ENCODE results near the gene CCDC24. TPM values are rescaled to one million over a fixed set of nuclear protein-coding genes. Genes with fewer than 3 reads are reported as not detected.

The CCDC24 gene
- total RNA-seq, 4 donors from 2014 or later = 0.57 to 4.4 (median 2.4) TPM

DNA sequence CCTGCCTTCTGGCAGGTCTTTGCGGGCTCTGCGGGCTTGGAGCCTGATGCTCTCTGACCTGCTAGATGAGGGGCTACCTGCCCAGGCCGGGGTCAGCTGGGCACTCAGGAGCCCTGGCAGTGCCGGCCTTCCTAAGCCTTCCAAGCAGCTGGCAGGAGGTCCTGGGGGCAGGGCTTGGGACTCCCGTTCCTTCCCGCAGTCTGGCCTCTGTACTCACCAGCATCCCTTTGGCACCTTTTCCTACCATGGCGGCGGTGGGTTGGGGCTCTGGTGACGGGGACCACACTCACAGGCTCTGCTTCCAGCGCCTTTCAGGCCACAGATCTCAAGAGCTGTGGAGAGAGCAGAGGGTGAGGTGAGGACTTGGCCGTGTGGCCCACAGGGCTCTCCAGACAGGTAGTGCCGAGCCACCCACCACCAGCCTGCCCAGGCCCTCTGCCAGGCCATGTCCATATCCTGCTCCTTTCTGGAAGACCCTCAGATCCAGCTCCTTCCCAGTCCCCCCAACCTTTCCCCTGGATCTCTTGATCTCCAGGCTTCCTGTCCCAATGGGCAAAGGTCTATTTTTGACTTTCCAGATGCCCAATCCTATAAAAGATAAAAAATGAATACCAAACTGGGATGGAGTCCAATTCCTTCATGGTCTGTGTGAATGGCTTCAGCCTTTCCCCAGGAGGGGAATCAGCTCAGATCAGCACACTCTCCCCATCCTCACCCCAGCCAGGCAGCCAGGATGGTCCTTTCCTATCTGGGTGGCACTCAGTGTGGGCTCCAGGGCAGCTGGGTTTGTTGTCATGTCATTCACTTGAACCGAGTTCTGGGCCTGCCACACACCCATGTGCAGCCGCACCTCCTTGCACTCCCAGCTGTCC is 32.9 kb downstream of the CCDC24 start:
- TF ChIP-seq, protein P1, sequence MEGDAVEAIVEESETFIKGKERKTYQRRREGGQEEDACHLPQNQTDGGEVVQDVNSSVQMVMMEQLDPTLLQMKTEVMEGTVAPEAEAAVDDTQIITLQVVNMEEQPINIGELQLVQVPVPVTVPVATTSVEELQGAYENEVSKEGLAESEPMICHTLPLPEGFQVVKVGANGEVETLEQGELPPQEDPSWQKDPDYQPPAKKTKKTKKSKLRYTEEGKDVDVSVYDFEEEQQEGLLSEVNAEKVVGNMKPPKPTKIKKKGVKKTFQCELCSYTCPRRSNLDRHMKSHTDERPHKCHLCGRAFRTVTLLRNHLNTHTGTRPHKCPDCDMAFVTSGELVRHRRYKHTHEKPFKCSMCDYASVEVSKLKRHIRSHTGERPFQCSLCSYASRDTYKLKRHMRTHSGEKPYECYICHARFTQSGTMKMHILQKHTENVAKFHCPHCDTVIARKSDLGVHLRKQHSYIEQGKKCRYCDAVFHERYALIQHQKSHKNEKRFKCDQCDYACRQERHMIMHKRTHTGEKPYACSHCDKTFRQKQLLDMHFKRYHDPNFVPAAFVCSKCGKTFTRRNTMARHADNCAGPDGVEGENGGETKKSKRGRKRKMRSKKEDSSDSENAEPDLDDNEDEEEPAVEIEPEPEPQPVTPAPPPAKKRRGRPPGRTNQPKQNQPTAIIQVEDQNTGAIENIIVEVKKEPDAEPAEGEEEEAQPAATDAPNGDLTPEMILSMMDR (IDR thresholded peaks at IDR 0.05; ENCODE audit: low read depth) = no peak

DNA sequence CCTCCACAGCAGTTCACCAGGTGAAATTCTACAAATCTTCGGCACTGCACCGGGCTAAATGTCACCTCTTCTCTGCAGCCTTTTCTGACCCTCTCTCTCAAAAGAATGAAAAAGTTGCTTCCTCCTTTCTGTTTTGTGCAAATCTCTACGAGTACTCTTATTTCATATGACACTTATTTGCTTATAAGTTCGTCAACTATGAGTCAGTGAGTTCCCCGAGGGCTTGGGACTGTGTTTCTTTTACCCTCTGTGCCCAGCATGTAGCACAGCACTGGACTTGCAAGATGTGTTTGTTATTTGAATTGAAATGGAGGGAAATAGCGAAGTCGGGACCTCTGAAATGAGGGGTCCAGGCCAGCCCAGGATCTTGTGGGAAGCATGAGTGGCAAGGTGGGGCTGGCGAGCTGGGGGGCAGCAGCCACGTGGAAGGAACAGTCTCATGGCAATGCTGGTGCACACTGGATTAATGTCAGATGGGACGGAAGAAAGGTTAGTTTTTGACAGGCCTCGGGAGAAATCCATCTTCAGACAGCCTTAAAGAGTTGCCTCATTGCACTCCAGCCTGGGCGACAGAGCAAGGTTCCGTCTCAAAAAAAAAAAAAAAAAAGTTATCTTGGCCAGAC is 33.6 kb downstream of the CCDC24 start:
- TF ChIP-seq, protein P1 (IDR thresholded peaks at IDR 0.05; ENCODE audit: low read depth) = no peak

DNA sequence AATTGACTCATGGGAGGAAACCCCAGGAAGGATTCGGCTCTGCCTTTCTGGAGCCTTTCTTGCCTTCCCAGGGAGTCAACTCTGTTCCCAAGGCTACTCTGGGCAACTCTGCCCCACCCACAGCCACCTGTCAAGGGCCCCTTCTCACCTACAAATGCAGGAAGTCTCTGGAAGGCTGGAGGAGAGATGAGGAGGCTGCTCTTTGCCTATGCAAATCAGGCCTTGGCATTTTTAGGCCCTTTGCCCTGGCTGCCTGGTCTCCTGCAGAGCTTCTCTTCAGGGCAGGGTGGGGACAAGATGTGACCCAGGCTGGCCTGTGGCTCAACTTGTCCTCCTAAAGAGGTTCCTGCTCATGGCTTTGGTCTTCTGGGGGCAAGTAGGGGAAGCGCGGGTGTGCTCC is 34.4 kb downstream of the CCDC24 start:
- TF ChIP-seq, protein P1 (IDR thresholded peaks at IDR 0.05; ENCODE audit: low read depth) = no peak

DNA sequence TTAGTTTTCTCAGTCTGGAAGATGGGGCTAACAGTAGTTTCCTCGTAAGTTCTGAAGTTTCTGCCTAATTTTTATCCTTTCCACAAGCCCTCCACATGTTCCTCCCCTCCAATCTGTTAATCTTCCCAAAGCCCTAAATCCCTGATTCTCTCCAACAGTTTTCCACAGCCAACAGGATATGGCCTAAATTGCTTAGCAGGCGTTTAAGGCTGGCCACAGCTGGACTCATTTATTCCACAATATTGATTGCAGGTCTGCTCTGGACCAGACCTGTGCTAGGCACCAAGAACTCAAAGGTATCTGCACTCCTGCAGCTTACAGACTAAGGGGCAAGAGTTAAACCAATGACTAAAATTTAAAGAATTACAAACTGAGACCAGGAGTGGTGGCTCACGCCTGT is 35.9 kb downstream of the CCDC24 start:
- TF ChIP-seq, protein P1 (IDR thresholded peaks at IDR 0.05; ENCODE audit: low read depth) = no peak

DNA sequence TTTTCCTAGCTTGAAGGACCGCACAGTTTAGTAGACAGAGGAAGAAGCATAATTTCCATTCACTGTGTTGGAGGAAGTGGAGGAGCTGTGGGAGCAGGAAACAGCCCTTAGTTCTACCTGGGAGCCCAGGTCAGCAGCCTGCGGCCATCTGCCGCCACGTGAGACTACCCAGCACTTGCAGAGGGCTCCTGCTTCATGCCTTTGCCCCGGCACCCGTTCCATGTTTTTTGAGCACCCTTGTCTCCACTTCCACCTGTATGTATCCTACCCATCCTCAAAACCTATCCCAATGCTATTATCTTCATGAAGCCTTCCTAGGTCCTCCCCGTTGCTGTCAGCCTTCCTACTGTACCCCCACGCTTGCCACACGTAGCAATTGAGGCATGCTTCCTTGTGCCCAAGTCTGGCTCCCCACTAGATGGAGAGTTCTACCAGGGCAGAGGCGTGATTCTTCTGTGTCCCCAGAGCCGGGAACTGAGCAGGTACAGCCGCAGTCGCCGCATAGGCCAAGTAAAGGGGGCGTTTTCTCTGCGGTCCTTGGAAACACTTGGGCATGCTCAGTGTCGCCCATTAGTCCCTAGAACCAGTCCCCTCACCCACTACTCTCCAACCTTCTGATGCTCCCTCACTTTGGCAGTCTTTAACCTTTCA is 38.0 kb downstream of the CCDC24 start:
- TF ChIP-seq, protein P1 (IDR thresholded peaks at IDR 0.05; ENCODE audit: low read depth) = no peak

DNA sequence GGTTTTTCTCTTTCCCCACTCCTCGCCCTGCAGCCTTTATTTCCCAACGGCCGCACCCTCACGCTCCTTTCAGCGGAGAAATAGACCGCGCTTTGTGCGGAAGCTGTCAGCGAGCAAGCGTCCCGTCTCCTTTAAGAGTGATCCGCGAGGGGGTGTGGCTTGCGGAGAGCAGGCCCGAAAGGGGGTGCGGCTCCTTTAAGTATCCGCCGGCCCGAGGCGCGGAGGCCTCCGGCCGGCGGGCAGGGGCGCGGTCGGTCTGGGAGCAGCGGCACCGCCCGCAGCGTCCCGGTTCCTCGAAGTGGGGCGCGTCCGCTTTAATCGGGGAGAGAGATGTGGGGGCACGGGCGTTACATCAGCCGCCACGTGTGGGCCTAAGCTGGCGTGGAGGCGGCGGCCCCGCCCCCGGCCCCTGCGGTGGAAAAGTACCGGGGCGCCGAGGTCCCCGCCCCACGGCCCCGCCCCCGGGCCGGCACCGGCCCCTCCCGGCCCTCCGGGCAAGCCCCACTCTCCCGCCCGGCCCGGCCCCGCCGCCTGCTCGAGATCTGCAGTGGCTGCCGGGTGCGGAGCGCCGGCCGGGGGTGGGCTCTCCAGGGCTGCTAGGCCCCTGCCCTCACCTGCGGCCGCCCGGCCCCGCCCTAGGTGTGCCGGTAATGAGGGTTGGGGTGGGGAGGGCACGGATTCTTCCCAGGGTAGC is 38.7 kb downstream of the CCDC24 start:
- TF ChIP-seq, protein P1 (IDR thresholded peaks at IDR 0.05; ENCODE audit: low read depth) = no peak
